B cell (primary cell): ENCODE data around the gene ZMIZ1. TPM values are rescaled to one million over a fixed set of nuclear protein-coding genes. Genes with fewer than 3 reads are reported as not detected.
A peak's percentile ranks its signal among the peaks of the same experiment; 100 is the strongest.

ENCODE experiments used
- ATAC-seq: fragments of 200-7000 bp; cut with Tn5 transposase; one replicate; pipeline ENCODE4 v1.10.0; 2021; ENCODE audit warnings: low read depth, mild to moderate bottlenecking, moderate number of reproducible peaks, moderate library complexity
- CTCF ChIA-PET: fragments of 350-600 bp; sonication (Branson Sonifier 250); formaldehyde crosslinking; loops from one replicate; lab custom pipeline; 2021; ENCODE audit warnings: antibody characterized with exemption, inconsistent platforms; lab: Charles Lee
- POLR2A ChIA-PET: fragments of 350-600 bp; sonication (Branson Sonifier 250); formaldehyde crosslinking; loops from one replicate; lab custom pipeline; 2021; ENCODE audit warnings: antibody characterized with exemption; lab: Charles Lee
- DNase-seq: peaks from one replicate; pipeline ENCODE4 v3.0.0; 2013
- H2AFZ ChIP-seq: 2 replicates; pipeline ENCODE4 v1.6.1; 2012; ENCODE audit warnings: mild to moderate bottlenecking, low read depth, low read length; ENCODE audit not compliant: insufficient read depth, poor library complexity, severe bottlenecking
- H3K27ac ChIP-seq, 2 donors: 1 replicate in 1 of 2; 2 replicates in 1 of 2; pipeline ENCODE4 v1.5.1; 2012 to 2013; ENCODE audit warnings: low read length in 2 of 2, mild to moderate bottlenecking in 2 of 2, moderate library complexity in 1 of 2
- H3K27me3 ChIP-seq, 4 experiments: fragments of 200-600 bp in 1 of 4; sonication (generic) in 1 of 4; replicated peaks in 1 of 4; 1 replicate in 2 of 4; 2 replicates in 2 of 4; pipeline versions ENCODE4 v1.6.1 to v1.7.0; 2013 to 2016; ENCODE audit warnings: low read length in 3 of 4, mild to moderate bottlenecking in 2 of 4, mixed read lengths in 1 of 4, moderate library complexity in 1 of 4; ENCODE audit not compliant: insufficient read depth in 4 of 4, control insufficient read depth in 3 of 4; ENCODE audit errors: control extremely low read depth in 1 of 4
- H3K36me3 ChIP-seq, 2 experiments: replicated peaks in 1 of 2; 1 replicate in 1 of 2; 2 replicates in 1 of 2; pipeline versions ENCODE4 v1.6.1 to v1.7.1; 2013; ENCODE audit warnings: low read length in 1 of 2; ENCODE audit not compliant: insufficient read depth in 2 of 2, control insufficient read depth in 1 of 2; ENCODE audit errors: control extremely low read depth in 1 of 2, extremely low read depth in 1 of 2
- H3K4me1 ChIP-seq, 2 donors: fragments of 200-600 bp in 1 of 2; sonication (generic) in 1 of 2; 1 replicate in 1 of 2; 2 replicates in 1 of 2; pipeline versions ENCODE4 v1.5.1 to v1.6.1; 2013 to 2017; ENCODE audit warnings: low read length in 2 of 2; ENCODE audit not compliant: control insufficient read depth in 2 of 2, insufficient read depth in 2 of 2
- H3K4me2 ChIP-seq: replicated peaks from 2 replicates; pipeline ENCODE3; 2012; ENCODE audit warnings: mild to moderate bottlenecking, low read depth, low read length; ENCODE audit not compliant: poor library complexity, severe bottlenecking
- H3K4me3 ChIP-seq, 5 experiments: fragments of 200-600 bp in 1 of 5; sonication (generic) in 1 of 5; 1 replicate in 3 of 5; 2 replicates in 2 of 5; pipeline versions ENCODE4 v1.5.1 to v1.7.0; 2011 to 2016; ENCODE audit warnings: low read length in 4 of 5, mild to moderate bottlenecking in 4 of 5, low read depth in 2 of 5, control low read depth in 1 of 5, moderate library complexity in 1 of 5; ENCODE audit not compliant: insufficient read depth in 1 of 5; ENCODE audit errors: control extremely low read depth in 1 of 5, extremely low read depth in 1 of 5
- H3K79me2 ChIP-seq: fragments of 200-600 bp; sonication (generic); one replicate; pipeline ENCODE4 v1.6.0; 2016; ENCODE audit warnings: low read length; ENCODE audit not compliant: control insufficient read depth, insufficient read depth
- H3K9ac ChIP-seq: fragments of 200-600 bp; sonication (generic); 2 replicates; pipeline ENCODE4 v1.6.1; 2017; ENCODE audit warnings: mild to moderate bottlenecking, low read length, moderate library complexity
- H3K9me3 ChIP-seq, 3 donors: one replicate each; pipeline versions ENCODE4 v1.6.1 to v1.7.1; 2013; ENCODE audit warnings: low read length in 2 of 3; ENCODE audit not compliant: control insufficient read depth in 2 of 3, insufficient read depth in 1 of 3; ENCODE audit errors: control extremely low read depth in 1 of 3
- H4K20me1 ChIP-seq: 2 replicates; pipeline ENCODE4 v1.6.0; 2012; ENCODE audit warnings: mild to moderate bottlenecking, low read length; ENCODE audit not compliant: insufficient read depth, control insufficient read depth, poor library complexity, severe bottlenecking
- H3K27ac Mint-ChIP-seq: one replicate; pipeline ENCODE4 v1.8.0; 2021; ENCODE audit warnings: mixed read lengths
- H3K27me3 Mint-ChIP-seq: one replicate; pipeline ENCODE4 v1.8.0; 2021; ENCODE audit warnings: mixed read lengths
- H3K4me1 Mint-ChIP-seq: one replicate; pipeline ENCODE4 v1.8.0; 2021; ENCODE audit warnings: mixed read lengths
- H3K4me3 Mint-ChIP-seq: one replicate; pipeline ENCODE4 v1.8.0; 2021; ENCODE audit warnings: mixed read lengths
- H3K9me3 Mint-ChIP-seq: one replicate; pipeline ENCODE4 v1.8.0; 2022; ENCODE audit warnings: mixed read lengths; ENCODE audit not compliant: insufficient read depth
- CTCF ChIP-seq: fragments of 200-600 bp; IDR thresholded peaks from one replicate; pipeline ENCODE4 v1.8.0; 2022; ENCODE audit warnings: antibody characterized with exemption, mild to moderate bottlenecking
- EZH2 ChIP-seq: IDR thresholded peaks from 2 replicates; pipeline ENCODE4 v1.6.1; 2012; ENCODE audit warnings: borderline replicate concordance, low read depth, mild to moderate bottlenecking, moderate library complexity, low read length; ENCODE audit not compliant: insufficient read depth, poor library complexity, severe bottlenecking
- WGBS: methylation state at CpG from one replicate; pipeline ENCODE4 v1.1.5; 2013; ENCODE audit warnings: missing lambda C conversion rate; ENCODE audit not compliant: insufficient coverage; 5-methylcytosine and 5-hydroxymethylcytosine counted together
- intact Hi-C: fragments of 100-400 bp; cut with micrococcal nuclease; formaldehyde crosslinking; loops from one replicate; pipeline ENCODE4 v1.10.0; 2022
- polyA plus RNA-seq: library from polyadenylated mRNA; depleted of rRNA; stranded (reverse); fragments of >200 nt; gene quantifications from 2 replicates; pipeline ENCODE4 v1.2.3, GENCODE V29; 2012
- total RNA-seq, 2 donors: library from RNA; stranded (reverse); fragments of 120-200 nt in 1 of 2; gene quantifications; 1 replicate in 1 of 2; 2 replicates in 1 of 2; pipeline versions ENCODE4 v1.2.3 to v1.2.4, GENCODE V29; 2013 to 2022

The ZMIZ1 gene
- total and polyA plus RNA-seq, 2 donors (not counting 1 experiment from before 2014, with no cell fraction given): 14.3 to 64.9 TPM

GRCh38 chr10:79356104-79356503, 287.3 kb downstream of the ZMIZ1 start:
- Histone ChIP-seq H2AFZ (no peak overlapping the region), H3K27me3 (no peaks in the 10 kb centered on the region), H3K9ac (no peak overlapping the region), H3K4me3 (no peak overlapping the region), H3K36me3 (peaks cover 0 to 45% of the 10 kb centered on the region in 2 experiments), H3K79me2 (no peaks in the 10 kb centered on the region), H4K20me1 (peaks cover 13% of the 10 kb centered on the region), H3K4me1 (peaks cover 27 to 47% of the 10 kb centered on the region in 2 donors), H3K27ac (no peak overlapping the region), H3K9me3 (no peaks in the 10 kb centered on the region), H3K4me2 (peak overlapping the region; percentile 0)
- TF ChIP-seq CTCF (no peak), EZH2 (no peak)
- intact Hi-C loops: no loop called here
- Mint-ChIP-seq H3K27me3 (no peaks in the 10 kb centered on the region), H3K4me3 (no peak overlapping the region), H3K9me3 (no peaks in the 10 kb centered on the region), H3K4me1 (peaks cover 48% of the 10 kb centered on the region), H3K27ac (peak overlapping the region; percentile 29)
- no peak for DNase-seq
- ChIA-PET POLR2A (no interaction called here), CTCF (no interaction called here)
- WGBS: 29% methylated on average over 2 of the region's 5 CpGs
- ATAC-seq: no peak

- H3K9me3 Mint-ChIP-seq: no peaks in the 10 kb centered on the region
- H3K36me3 ChIP-seq: peaks cover 0 to 34% of the 10 kb centered on the region in 2 experiments
- no peak overlapping the region for H3K4me3 ChIP-seq
- no peaks in the 10 kb centered on the region for H3K79me2 ChIP-seq
- H3K9me3 ChIP-seq: no peaks in the 10 kb centered on the region
- CTCF ChIA-PET: interaction anchor here (0.8 to 2.9 kb wide), 2 partner anchors 17 to 62 kb away, joined by 3 to 15 read pairs; no protein-coding TSS in a partner anchor
- ATAC-seq (no peak), DNase-seq (no peak)
- H3K27ac Mint-ChIP-seq: no peak overlapping the region
- H3K27ac ChIP-seq: no peak overlapping the region
- H3K4me1 ChIP-seq: peaks cover 27 to 47% of the 10 kb centered on the region in 2 donors
- no peak overlapping the region for H3K4me3 Mint-ChIP-seq
- no peaks in the 10 kb centered on the region for H3K27me3 ChIP-seq
- H3K4me2 ChIP-seq: no peak overlapping the region
- H4K20me1 ChIP-seq: peaks cover 13% of the 10 kb centered on the region
- H3K27me3 Mint-ChIP-seq: no peaks in the 10 kb centered on the region
- 100% methylated on average over 5 of the region's 9 CpGs for WGBS
- TF ChIP-seq CTCF (no peak), EZH2 (no peak)
- H3K9ac ChIP-seq: no peak overlapping the region
- POLR2A ChIA-PET: no interaction called here
- no peak overlapping the region for H2AFZ ChIP-seq
- H3K4me1 Mint-ChIP-seq: peaks cover 48% of the 10 kb centered on the region
- intact Hi-C loops: no loop called here
Measured at GRCh38 chr10:79357180-79357579, 288.4 kb downstream of the ZMIZ1 start.
